Bronchial epithelial cell (primary cell): ENCODE measurements around the gene CAB39. TPM values are rescaled to one million over a fixed set of nuclear protein-coding genes. Genes with fewer than 3 reads are reported as not detected.
A peak's percentile ranks its signal among the peaks of the same experiment; 100 is the strongest.

Experiments
- DNase-seq: peaks from one replicate; pipeline ENCODE4 v3.0.0-alpha.2; 2010; ENCODE audit warnings: low read depth
- FAIRE-seq: peaks from 2 replicates; lab custom pipeline; 2011; peaks lifted over from hg19 to GRCh38; lab: Jason Lieb, UNC
- H3K27me3 ChIP-seq: 2 replicates; pipeline ENCODE4 v1.5.1; 2011; ENCODE audit warnings: low read length; ENCODE audit not compliant: control insufficient read depth, insufficient read depth
- H3K36me3 ChIP-seq: 2 replicates; pipeline ENCODE4 v1.5.1; 2011; ENCODE audit warnings: low read length; ENCODE audit not compliant: control insufficient read depth, insufficient read depth
- H3K4me3 ChIP-seq: 2 replicates; pipeline ENCODE4 v1.5.1; 2011; ENCODE audit warnings: mild to moderate bottlenecking, low read depth, low read length, control low read depth
- total RNA-seq: library from RNA; depleted of rRNA; stranded (reverse); fragments of >200 nt; gene quantifications from 2 replicates; pipeline ENCODE4 v1.2.1, GENCODE V29; 2014
- TF ChIP-seq, protein P1 (sequence below): IDR thresholded peaks from 2 replicates; pipeline ENCODE4 v1.5.1; 2011; ENCODE audit warnings: mild to moderate bottlenecking, moderate library complexity, low read length, control low read depth, inconsistent platforms; ENCODE audit not compliant: insufficient read depth, severe bottlenecking

Gene CAB39
- total RNA-seq, 1 donor from 2014 or later, result 87.4 TPM

DNA sequence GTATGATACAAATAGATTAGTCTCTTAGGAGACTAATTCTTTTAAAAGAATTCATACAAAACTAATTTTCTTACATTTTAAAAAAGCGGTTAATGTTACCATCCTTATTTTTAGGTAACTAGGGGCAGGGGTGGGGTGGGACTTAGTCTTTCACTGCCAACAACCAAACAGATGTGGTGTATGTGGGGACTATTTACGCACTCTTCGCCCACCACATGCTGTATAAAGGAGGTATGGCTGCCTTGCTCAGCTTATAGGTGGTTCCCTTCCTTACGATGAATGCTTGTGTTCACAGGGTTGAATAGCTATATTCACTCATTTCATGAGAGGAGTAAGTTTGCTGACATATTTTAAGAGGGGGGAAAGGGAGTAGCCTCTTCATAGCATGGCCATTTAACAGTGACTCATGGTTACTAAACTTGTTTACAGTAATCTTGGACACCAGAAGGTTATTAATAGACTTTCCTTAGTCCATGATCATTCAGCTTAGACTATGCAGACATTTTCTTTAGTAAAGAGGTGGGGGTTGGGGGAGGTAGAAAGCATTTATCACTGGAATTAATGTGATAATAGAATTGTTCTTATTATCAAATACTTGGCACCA is 61.8 kb downstream of the CAB39 start:
- Histone ChIP-seq H3K27me3 (no peaks in the 10 kb centered on the region), H3K36me3 (no peaks in the 10 kb centered on the region), H3K4me3 (no peak overlapping the region)
- FAIRE-seq, result no peak
- DNase-seq, result peak; percentile 93
- TF ChIP-seq, protein P1, sequence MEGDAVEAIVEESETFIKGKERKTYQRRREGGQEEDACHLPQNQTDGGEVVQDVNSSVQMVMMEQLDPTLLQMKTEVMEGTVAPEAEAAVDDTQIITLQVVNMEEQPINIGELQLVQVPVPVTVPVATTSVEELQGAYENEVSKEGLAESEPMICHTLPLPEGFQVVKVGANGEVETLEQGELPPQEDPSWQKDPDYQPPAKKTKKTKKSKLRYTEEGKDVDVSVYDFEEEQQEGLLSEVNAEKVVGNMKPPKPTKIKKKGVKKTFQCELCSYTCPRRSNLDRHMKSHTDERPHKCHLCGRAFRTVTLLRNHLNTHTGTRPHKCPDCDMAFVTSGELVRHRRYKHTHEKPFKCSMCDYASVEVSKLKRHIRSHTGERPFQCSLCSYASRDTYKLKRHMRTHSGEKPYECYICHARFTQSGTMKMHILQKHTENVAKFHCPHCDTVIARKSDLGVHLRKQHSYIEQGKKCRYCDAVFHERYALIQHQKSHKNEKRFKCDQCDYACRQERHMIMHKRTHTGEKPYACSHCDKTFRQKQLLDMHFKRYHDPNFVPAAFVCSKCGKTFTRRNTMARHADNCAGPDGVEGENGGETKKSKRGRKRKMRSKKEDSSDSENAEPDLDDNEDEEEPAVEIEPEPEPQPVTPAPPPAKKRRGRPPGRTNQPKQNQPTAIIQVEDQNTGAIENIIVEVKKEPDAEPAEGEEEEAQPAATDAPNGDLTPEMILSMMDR, result no peak

- FAIRE-seq, result no peak
- H3K36me3 ChIP-seq, result peaks cover 3% of the 10 kb centered on the region
- no peak for DNase-seq
Measured at GRCh38 chr2:230775737-230776136, 63.1 kb downstream of the CAB39 start.

GRCh38 chr2:230777721-230778120 is 65.1 kb downstream of the CAB39 start:
- H3K27me3 ChIP-seq, result no peaks in the 10 kb centered on the region
- H3K36me3 ChIP-seq, result peaks cover 3% of the 10 kb centered on the region
- DNase-seq (peak; percentile 94), FAIRE-seq (no peak)
- no peak overlapping the region for H3K4me3 ChIP-seq
- TF ChIP-seq, protein P1, result no peak

More at GRCh38 chr2:230775737-230776136, 63.1 kb downstream of the CAB39 start:
- TF ChIP-seq, protein P1, result no peak
- H3K27me3 ChIP-seq, result no peaks in the 10 kb centered on the region
- no peak overlapping the region for H3K4me3 ChIP-seq

- Histone ChIP-seq H3K36me3 (peaks cover 7% of the 10 kb centered on the region), H3K4me3 (no peak overlapping the region), H3K27me3 (no peaks in the 10 kb centered on the region)
- FAIRE-seq (no peak), DNase-seq (no peak)
- TF ChIP-seq, protein P1, result no peak
Measured at GRCh38 chr2:230778350-230779063, 65.9 kb downstream of the CAB39 start.

DNA sequence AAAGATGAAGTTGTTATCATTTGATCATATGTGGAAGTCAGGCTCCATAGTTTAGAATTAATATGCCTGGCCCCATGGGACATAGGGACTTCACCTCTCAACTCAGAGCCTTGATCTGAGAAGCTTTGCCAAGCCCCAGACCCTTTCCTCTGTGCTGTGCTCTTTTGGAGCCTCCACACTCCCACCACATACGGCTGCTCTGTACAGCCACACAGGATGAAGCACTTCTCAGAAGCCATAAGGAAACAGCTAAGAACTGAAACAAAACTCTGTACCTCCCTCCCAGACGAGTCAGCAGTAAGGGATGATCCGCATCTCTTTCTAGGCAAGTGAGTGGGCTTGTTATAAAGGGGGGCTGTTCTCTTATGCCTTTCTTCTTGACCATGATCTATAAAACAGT is 66.5 kb downstream of the CAB39 start:
- TF ChIP-seq, protein P1, result no peak
- no peak for DNase-seq
- Histone ChIP-seq H3K27me3 (no peaks in the 10 kb centered on the region), H3K36me3 (peaks cover 7% of the 10 kb centered on the region), H3K4me3 (no peak overlapping the region)
- no peak for FAIRE-seq
